ENCODE results near the gene COL4A6. TPM values are rescaled to one million over a fixed set of nuclear protein-coding genes. Genes with fewer than 3 reads are reported as not detected.

Gene COL4A6
- polyA plus RNA-seq, 4 donors = 0.43 to 2.5 TPM; not detected in 2

- FAIRE-seq (no peak), DNase-seq (no peak)
- no peaks in the 10 kb centered on the region for H3K27me3 ChIP-seq (ENCODE audit: control insufficient read depth in 3 of 3, insufficient read depth in 3 of 3, low read length in 3 of 3)
- no peak overlapping the region for H3K27ac ChIP-seq (ENCODE audit: low read depth in 1 of 3, low read length in 2 of 3)
- H3K36me3 ChIP-seq (ENCODE audit: control insufficient read depth in 3 of 3, insufficient read depth in 2 of 3, low read depth in 1 of 3, low read length in 3 of 3) = no peaks in the 10 kb centered on the region
- H3K4me3 ChIP-seq (ENCODE audit: low read depth in 1 of 3, low read length in 3 of 3) = no peak overlapping the region
- 57 to 83% (median 73%) methylated on average over 7 of the region's 7 CpGs for WGBS, 3 donors
- no peaks in the 10 kb centered on the region for H3K4me1 ChIP-seq (ENCODE audit: control insufficient read depth in 3 of 3, insufficient read depth in 2 of 3, low read depth in 1 of 3, low read length in 2 of 3)
- no peaks in the 10 kb centered on the region for H3K9me3 ChIP-seq (ENCODE audit: control insufficient read depth in 2 of 2, insufficient read depth in 1 of 2, low read depth in 1 of 2, low read length in 1 of 2)
Observed at GRCh38 chrX:108178143-108178498, 260.1 kb downstream of the COL4A6 start.

DNA sequence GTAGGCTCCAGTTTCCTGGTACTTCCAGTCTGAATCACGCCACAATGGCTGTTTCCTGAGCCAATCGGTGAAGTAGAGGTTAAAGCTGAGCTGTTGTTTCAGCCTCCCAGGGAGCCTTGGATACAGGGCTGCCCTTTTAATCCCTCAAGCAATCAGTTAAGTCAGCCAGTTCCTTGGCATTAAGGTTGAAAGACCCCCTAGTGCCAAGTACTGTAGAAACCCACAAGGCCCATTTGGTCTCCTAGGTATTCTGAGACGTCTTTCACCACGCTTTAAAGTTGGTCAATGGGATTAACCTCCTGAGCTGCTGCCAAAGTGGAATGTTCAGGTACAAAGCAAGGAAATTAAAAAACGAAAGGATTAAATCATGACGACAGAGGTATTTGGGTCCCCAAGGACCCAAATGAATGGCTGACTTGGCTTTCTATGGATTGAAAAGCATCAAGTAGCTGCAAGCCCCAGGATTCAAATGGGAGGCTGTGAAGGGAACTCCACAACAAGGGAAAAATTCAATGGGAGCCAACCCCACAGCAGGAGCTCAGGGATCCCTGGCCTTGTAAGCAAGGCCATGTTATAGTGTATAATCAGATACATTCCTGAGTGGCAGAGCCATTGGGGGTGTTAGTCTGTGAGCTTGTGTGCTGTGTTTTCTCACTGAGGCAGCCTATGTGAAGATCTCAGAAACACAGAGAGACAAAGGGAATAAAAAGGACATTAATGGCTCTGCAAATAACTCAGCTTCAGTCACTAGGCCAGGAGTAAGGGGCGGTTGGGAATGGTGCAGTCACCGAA, 260.7 kb downstream of the COL4A6 start:
- Histone ChIP-seq H3K27me3 (ENCODE audit: control insufficient read depth in 3 of 3, insufficient read depth in 3 of 3, low read length in 3 of 3) (no peaks in the 10 kb centered on the region), H3K27ac (ENCODE audit: low read depth in 1 of 3, low read length in 2 of 3) (no peak overlapping the region), H3K9me3 (ENCODE audit: control insufficient read depth in 2 of 2, insufficient read depth in 1 of 2, low read depth in 1 of 2, low read length in 1 of 2) (no peaks in the 10 kb centered on the region), H3K4me1 (ENCODE audit: control insufficient read depth in 3 of 3, insufficient read depth in 2 of 3, low read depth in 1 of 3, low read length in 2 of 3) (no peaks in the 10 kb centered on the region), H3K36me3 (ENCODE audit: control insufficient read depth in 3 of 3, insufficient read depth in 2 of 3, low read depth in 1 of 3, low read length in 3 of 3) (no peaks in the 10 kb centered on the region), H3K4me3 (ENCODE audit: low read depth in 1 of 3, low read length in 3 of 3) (no peak overlapping the region)
- FAIRE-seq (no peak), DNase-seq (no peak)
- WGBS, 3 donors = 72 to 92% (median 86%) methylated on average over 8 of the region's 8 CpGs

- 31 to 49% (median 38%) methylated on average over 3 of the region's 3 CpGs for WGBS, 3 donors
- no peak for FAIRE-seq
Observed at GRCh38 chrX:108173874-108174273, 264.3 kb downstream of the COL4A6 start.

DNA sequence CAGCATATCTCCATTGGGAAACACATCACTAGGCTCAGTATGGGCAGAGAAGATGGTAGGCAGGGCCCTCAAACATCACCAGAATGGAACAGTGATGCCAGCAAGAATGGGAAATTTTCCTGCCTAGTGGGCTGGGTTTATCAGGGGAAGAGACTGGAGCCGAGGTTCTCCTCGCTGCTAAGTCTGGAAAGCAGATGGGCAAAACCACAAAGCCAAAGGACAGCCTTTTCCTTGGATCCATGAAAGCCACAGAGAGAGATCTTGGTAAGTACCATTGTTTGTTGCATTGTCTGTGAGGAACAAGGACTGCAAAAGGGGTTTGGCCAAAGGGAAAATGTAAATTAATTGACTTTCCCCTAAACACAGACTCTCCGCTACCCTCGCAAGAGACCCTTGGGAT, 266.6 kb downstream of the COL4A6 start:
- no peak for FAIRE-seq
- DNase-seq = no peak
- WGBS, 3 donors = 87 to 100% (median 96%) methylated on average over 4 of the region's 4 CpGs

More at GRCh38 chrX:108173874-108174273, 264.3 kb downstream of the COL4A6 start:
- Histone ChIP-seq H3K27me3 (ENCODE audit: control insufficient read depth in 3 of 3, insufficient read depth in 3 of 3, low read length in 3 of 3) (no peaks in the 10 kb centered on the region), H3K27ac (ENCODE audit: low read depth in 1 of 3, low read length in 2 of 3) (no peak overlapping the region), H3K36me3 (ENCODE audit: control insufficient read depth in 3 of 3, insufficient read depth in 2 of 3, low read depth in 1 of 3, low read length in 3 of 3) (no peaks in the 10 kb centered on the region), H3K4me3 (ENCODE audit: low read depth in 1 of 3, low read length in 3 of 3) (no peak overlapping the region), H3K4me1 (ENCODE audit: control insufficient read depth in 3 of 3, insufficient read depth in 2 of 3, low read depth in 1 of 3, low read length in 2 of 3) (no peaks in the 10 kb centered on the region), H3K9me3 (ENCODE audit: control insufficient read depth in 2 of 2, insufficient read depth in 1 of 2, low read depth in 1 of 2, low read length in 1 of 2) (no peaks in the 10 kb centered on the region)
- DNase-seq = no peak

DNA sequence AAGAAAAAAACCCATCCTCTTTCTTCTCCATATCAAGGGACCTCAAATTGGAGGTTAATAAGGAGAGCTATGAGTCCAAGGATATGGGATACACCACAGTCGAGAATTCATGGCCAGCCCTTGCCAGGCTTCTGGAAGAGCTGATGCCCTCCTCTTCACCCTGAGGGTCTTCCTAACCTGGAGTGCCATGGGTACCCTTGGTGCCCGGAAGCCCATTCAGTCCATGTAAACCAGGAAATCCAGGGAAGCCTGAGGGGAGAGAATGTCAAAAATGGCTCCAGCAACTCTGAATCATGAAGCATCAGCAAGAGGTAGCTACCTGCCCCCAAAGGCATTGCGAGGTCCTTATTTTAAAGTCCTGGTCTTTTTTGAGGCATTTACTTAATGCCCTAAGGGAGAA, 268.5 kb downstream of the COL4A6 start:
- Histone ChIP-seq H3K4me1 (ENCODE audit: control insufficient read depth in 3 of 3, insufficient read depth in 2 of 3, low read depth in 1 of 3, low read length in 2 of 3) (no peaks in the 10 kb centered on the region), H3K27ac (ENCODE audit: low read depth in 1 of 3, low read length in 2 of 3) (no peak overlapping the region), H3K4me3 (ENCODE audit: low read depth in 1 of 3, low read length in 3 of 3) (no peak overlapping the region), H3K27me3 (ENCODE audit: control insufficient read depth in 3 of 3, insufficient read depth in 3 of 3, low read length in 3 of 3) (no peaks in the 10 kb centered on the region), H3K36me3 (ENCODE audit: control insufficient read depth in 3 of 3, insufficient read depth in 2 of 3, low read depth in 1 of 3, low read length in 3 of 3) (no peaks in the 10 kb centered on the region), H3K9me3 (ENCODE audit: control insufficient read depth in 2 of 2, insufficient read depth in 1 of 2, low read depth in 1 of 2, low read length in 1 of 2) (no peaks in the 10 kb centered on the region)
- no peak for DNase-seq
- WGBS, 3 donors = 77 to 100% (median 97%) methylated on average over 3 of the region's 3 CpGs
- FAIRE-seq = no peak

More for the DNA sequence above, 266.6 kb downstream of the COL4A6 start:
- Histone ChIP-seq H3K27ac (ENCODE audit: low read depth in 1 of 3, low read length in 2 of 3) (no peak overlapping the region), H3K4me3 (ENCODE audit: low read depth in 1 of 3, low read length in 3 of 3) (no peak overlapping the region), H3K9me3 (ENCODE audit: control insufficient read depth in 2 of 2, insufficient read depth in 1 of 2, low read depth in 1 of 2, low read length in 1 of 2) (no peaks in the 10 kb centered on the region), H3K36me3 (ENCODE audit: control insufficient read depth in 3 of 3, insufficient read depth in 2 of 3, low read depth in 1 of 3, low read length in 3 of 3) (no peaks in the 10 kb centered on the region), H3K27me3 (ENCODE audit: control insufficient read depth in 3 of 3, insufficient read depth in 3 of 3, low read length in 3 of 3) (no peaks in the 10 kb centered on the region), H3K4me1 (ENCODE audit: control insufficient read depth in 3 of 3, insufficient read depth in 2 of 3, low read depth in 1 of 3, low read length in 2 of 3) (no peaks in the 10 kb centered on the region)

DNA sequence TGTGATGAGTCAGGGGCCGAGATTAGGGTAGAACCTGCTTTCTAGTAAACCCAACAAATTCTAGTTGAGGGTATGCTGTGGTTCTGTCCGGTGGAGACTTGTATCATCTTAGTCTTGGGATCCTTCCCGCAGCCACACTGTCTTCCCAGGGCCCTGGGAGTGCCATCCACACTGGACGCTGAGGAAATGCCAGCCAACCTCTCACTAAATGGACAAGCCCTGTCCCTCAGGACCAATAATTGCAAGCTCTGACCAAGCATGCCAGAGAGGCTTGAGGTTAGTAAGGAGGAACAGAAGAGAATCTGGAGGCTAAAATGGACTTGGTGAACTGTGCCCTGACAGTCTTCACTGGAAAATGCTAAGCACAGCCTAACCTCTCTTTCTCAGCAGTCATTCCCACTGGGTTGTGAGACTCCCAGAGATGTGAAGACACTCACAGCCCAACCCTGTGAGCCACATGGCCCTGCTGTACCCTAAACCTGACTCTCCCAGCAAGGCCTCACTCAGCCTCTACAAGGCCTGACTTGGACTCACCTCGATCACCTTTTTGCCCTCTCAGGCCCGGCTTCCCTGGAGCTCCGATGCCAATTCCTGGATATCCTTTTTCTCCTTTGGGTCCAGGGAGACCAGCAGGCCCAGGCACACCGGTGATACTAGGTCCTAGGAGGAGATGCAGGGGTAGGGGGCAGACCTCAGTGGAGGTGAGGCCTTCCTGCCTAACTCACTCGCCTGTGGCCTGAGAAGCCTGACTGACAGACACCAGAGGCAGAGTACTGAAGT, 269.1 kb downstream of the COL4A6 start:
- FAIRE-seq (no peak), DNase-seq (no peak)
- Histone ChIP-seq H3K27me3 (ENCODE audit: control insufficient read depth in 3 of 3, insufficient read depth in 3 of 3, low read length in 3 of 3) (no peaks in the 10 kb centered on the region), H3K4me3 (ENCODE audit: low read depth in 1 of 3, low read length in 3 of 3) (no peak overlapping the region), H3K9me3 (ENCODE audit: control insufficient read depth in 2 of 2, insufficient read depth in 1 of 2, low read depth in 1 of 2, low read length in 1 of 2) (no peaks in the 10 kb centered on the region), H3K27ac (ENCODE audit: low read depth in 1 of 3, low read length in 2 of 3) (no peak overlapping the region), H3K4me1 (ENCODE audit: control insufficient read depth in 3 of 3, insufficient read depth in 2 of 3, low read depth in 1 of 3, low read length in 2 of 3) (no peaks in the 10 kb centered on the region), H3K36me3 (ENCODE audit: control insufficient read depth in 3 of 3, insufficient read depth in 2 of 3, low read depth in 1 of 3, low read length in 3 of 3) (no peaks in the 10 kb centered on the region)
- WGBS, 3 donors = 79 to 94% (median 94%) methylated on average over 9 of the region's 9 CpGs

GRCh38 chrX:108167211-108167872, 270.9 kb downstream of the COL4A6 start:
- Histone ChIP-seq H3K4me3 (ENCODE audit: low read depth in 1 of 3, low read length in 3 of 3) (no peak overlapping the region), H3K4me1 (ENCODE audit: control insufficient read depth in 3 of 3, insufficient read depth in 2 of 3, low read depth in 1 of 3, low read length in 2 of 3) (no peaks in the 10 kb centered on the region), H3K27ac (ENCODE audit: low read depth in 1 of 3, low read length in 2 of 3) (no peak overlapping the region), H3K9me3 (ENCODE audit: control insufficient read depth in 2 of 2, insufficient read depth in 1 of 2, low read depth in 1 of 2, low read length in 1 of 2) (no peaks in the 10 kb centered on the region), H3K36me3 (ENCODE audit: control insufficient read depth in 3 of 3, insufficient read depth in 2 of 3, low read depth in 1 of 3, low read length in 3 of 3) (no peaks in the 10 kb centered on the region), H3K27me3 (ENCODE audit: control insufficient read depth in 3 of 3, insufficient read depth in 3 of 3, low read length in 3 of 3) (no peaks in the 10 kb centered on the region)
- peak in 1 of 2 donors; percentile 1 for DNase-seq
- FAIRE-seq = no peak
- WGBS, 3 donors = 66 to 75% (median 67%) methylated on average over 5 of the region's 5 CpGs

- Histone ChIP-seq H3K36me3 (ENCODE audit: control insufficient read depth in 3 of 3, insufficient read depth in 2 of 3, low read depth in 1 of 3, low read length in 3 of 3) (no peaks in the 10 kb centered on the region), H3K4me1 (ENCODE audit: control insufficient read depth in 3 of 3, insufficient read depth in 2 of 3, low read depth in 1 of 3, low read length in 2 of 3) (no peaks in the 10 kb centered on the region), H3K4me3 (ENCODE audit: low read depth in 1 of 3, low read length in 3 of 3) (no peak overlapping the region), H3K27me3 (ENCODE audit: control insufficient read depth in 3 of 3, insufficient read depth in 3 of 3, low read length in 3 of 3) (no peaks in the 10 kb centered on the region), H3K9me3 (ENCODE audit: control insufficient read depth in 2 of 2, insufficient read depth in 1 of 2, low read depth in 1 of 2, low read length in 1 of 2) (no peaks in the 10 kb centered on the region), H3K27ac (ENCODE audit: low read depth in 1 of 3, low read length in 2 of 3) (no peak overlapping the region)
- 55 to 70% (median 57%) methylated on average over 7 of the region's 7 CpGs for WGBS, 3 donors
- peak; percentile 31 to 35 for DNase-seq
- FAIRE-seq = no peak
Observed at GRCh38 chrX:108165383-108166111, 272.7 kb downstream of the COL4A6 start.
